ENCODE measurements around the gene TCL1B.
"Not testable (repeated sequence)": the region's sequence is repeated elsewhere in the genome, so short reads cannot be mapped to it uniquely, and the experiment has no call there.

The TCL1B gene

DNA sequence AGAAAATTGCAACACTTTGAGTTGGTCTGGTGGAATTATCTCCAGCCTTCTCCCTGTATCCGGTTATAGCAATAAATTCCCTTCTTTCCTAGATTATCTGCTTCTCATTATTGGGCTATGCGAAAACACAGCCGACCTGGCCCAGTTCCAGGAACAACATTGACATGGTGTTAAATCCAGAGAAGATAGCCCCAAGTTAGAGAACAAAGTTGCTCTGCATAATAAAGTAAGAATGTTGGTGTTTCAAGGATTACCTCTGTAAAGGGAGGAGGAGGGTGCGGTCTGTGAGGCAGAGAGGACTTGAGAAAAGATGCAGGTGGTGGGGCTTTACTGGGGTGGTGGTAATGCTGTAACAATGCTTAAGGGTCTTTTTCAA lies 15.6 kb downstream of the TCL1B start:
- Mint-ChIP-seq H3K27ac (no peak overlapping the region), H3K4me1 (ENCODE audit: low read depth) (no peaks in the 10 kb centered on the region), H3K27me3 (peaks cover 44% of the 10 kb centered on the region), H3K9me3 (no peaks in the 10 kb centered on the region), H3K36me3 (ENCODE audit: low read depth) (no peaks in the 10 kb centered on the region), H3K4me3 (no peak overlapping the region)
- no peak for DNase-seq

DNA sequence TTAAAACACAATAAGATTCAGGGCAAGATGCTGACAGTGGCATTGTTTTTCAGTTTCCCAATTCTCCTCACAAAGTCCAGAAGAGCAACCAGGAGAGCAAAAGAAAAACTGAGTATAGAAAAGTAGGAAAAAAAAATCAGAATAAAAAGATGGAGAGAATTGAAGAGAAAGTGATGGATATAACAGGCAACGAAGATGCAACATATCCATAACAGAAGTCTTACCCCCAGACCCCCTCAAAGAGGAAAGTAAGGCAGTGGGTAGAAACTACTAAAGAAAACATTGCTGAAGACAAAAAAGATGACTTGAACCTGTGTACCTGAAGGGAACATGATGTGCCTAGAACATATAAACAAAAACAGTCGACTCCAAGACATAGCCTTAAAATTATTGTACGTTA lies 17.1 kb downstream of the TCL1B start:
- Mint-ChIP-seq H3K4me3 (no peak overlapping the region), H3K36me3 (ENCODE audit: low read depth) (no peaks in the 10 kb centered on the region), H3K27me3 (peaks cover 39% of the 10 kb centered on the region), H3K9me3 (no peaks in the 10 kb centered on the region), H3K27ac (no peak overlapping the region), H3K4me1 (ENCODE audit: low read depth) (no peaks in the 10 kb centered on the region)
- no peak for DNase-seq

DNA sequence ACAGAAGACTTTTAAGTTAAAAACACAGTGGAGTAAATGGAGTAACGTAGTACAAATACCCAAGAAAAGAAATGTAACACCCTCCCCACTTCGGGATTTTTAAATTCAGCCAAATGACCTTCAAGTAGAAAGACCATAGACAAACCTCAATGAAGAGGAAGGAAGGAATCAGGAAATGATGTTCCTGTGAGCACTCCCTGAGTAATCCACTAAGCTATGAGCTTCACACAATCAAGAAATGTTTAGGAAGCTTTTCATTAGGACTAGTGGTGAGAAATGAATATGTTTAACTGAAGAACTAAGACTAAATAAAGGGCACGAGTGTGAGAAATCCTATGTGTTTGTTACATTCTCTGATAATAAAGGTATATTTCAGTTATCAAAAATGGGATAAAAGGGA lies 17.6 kb downstream of the TCL1B start:
- Mint-ChIP-seq H3K9me3 (no peaks in the 10 kb centered on the region), H3K27ac (no peak overlapping the region), H3K27me3 (peaks cover 39% of the 10 kb centered on the region), H3K36me3 (ENCODE audit: low read depth) (no peaks in the 10 kb centered on the region), H3K4me3 (no peak overlapping the region), H3K4me1 (ENCODE audit: low read depth) (no peaks in the 10 kb centered on the region)
- no peak for DNase-seq

DNA sequence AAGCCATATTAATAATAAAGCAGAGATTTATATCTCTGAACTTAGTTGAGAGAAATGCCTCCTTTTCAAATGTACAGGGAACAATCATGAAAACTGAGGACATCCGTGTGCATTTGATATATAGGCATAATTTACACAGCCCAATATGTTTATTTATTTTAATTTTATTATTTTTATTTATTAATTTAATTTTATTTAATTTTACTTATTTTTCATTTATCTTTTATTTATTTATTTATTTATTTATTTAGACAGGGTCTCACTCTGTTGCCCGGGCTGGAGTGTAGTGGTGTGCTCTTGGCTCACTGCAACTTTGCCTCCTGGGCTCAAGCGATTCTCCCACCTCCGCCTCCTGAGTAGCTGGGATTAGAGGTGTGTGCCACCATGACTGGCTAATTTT lies 19.3 kb downstream of the TCL1B start:
- peaks cover 47% of the 10 kb centered on the region for H3K27me3 Mint-ChIP-seq
- DNase-seq, result no peak
- no peaks in the 10 kb centered on the region for H3K4me1 Mint-ChIP-seq (ENCODE audit: low read depth)
- no peak overlapping the region for H3K27ac Mint-ChIP-seq
- no peaks in the 10 kb centered on the region for H3K36me3 Mint-ChIP-seq (ENCODE audit: low read depth)
- no peaks in the 10 kb centered on the region for H3K9me3 Mint-ChIP-seq
- no peak overlapping the region for H3K4me3 Mint-ChIP-seq

DNA sequence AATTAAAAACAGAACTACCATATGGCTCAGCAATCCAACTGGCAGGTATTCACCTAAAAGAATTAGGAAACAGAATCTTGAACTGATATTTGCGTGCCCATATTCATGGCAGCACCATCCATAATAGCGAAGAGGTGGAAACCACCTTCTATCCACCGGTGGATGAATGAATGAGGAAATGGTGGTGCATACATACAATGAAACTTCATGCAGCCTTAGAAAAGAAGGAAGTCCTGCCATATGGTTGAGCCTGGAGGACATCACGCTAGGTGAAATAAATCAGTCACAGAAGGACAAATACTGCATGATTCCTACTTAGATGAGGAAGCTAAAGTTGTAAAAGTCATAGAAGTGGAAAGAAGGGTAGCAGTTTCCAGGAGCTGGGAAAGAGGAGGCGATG lies 21.1 kb downstream of the TCL1B start:
- Mint-ChIP-seq H3K36me3 (ENCODE audit: low read depth) (no peaks in the 10 kb centered on the region), H3K27me3 (peaks cover 46% of the 10 kb centered on the region), H3K4me1 (ENCODE audit: low read depth) (no peaks in the 10 kb centered on the region), H3K27ac (no peak overlapping the region), H3K9me3 (no peaks in the 10 kb centered on the region), H3K4me3 (no peak overlapping the region)
- DNase-seq, result no peak

DNA sequence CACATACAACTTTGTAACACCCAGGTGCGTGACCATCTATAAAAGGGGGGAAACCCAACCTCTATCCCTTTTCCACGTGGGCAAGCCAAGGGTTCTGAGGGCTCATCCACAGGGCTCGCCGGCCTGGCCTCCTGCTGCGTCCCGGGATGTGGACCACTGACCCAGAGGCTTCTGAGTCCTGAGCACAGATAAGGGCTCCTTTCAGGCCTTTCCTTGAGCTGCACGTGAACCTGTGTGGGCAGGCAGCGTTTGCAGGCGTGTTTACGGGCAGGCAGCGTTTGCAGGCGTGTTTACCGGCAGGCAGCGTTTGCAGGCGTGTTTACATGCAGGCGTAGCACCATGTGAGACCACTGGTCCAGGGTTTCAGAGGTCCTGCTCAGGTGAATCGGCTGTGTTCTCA lies 23.9 kb downstream of the TCL1B start:
- DNase-seq, result no peak
- no peak overlapping the region for H3K27ac Mint-ChIP-seq
- H3K4me1 Mint-ChIP-seq (ENCODE audit: low read depth), result no peaks in the 10 kb centered on the region
- H3K9me3 Mint-ChIP-seq, result no peaks in the 10 kb centered on the region
- peaks cover 51% of the 10 kb centered on the region for H3K27me3 Mint-ChIP-seq
- H3K4me3 Mint-ChIP-seq, result no peak overlapping the region
- no peaks in the 10 kb centered on the region for H3K36me3 Mint-ChIP-seq (ENCODE audit: low read depth)

DNA sequence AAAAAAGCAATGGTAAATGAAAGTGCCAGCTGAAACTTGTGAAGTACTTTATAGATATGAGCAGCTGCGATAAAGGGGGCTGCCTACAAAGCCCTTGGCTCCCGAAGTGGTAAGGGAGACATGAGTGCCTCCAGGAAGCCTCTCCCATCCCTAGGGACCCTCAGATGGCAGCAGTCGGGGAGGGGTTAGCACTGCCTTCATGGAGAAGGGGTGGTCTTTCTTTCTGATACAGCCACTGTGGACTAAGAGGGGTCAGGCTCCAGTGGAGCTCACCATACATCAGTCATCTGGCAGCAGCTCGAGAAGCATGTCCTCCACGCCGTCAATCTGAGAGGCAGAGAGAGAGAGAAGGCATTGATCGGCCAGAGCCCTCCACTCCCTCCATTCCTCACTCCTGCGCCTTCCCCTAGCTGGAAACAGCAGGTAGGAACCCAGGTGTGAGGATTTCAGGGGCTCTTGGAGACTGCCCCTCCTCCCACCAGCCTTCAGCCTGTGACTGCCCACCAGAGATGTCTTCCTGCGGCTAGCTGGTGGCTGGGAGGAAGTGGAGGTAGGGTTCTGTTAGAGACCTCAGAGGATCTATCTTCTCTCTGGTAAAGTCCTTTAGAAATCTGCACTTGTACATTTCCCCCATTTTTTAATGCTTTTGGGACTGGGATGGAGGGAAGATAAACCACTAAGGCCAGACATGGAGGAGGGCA lies 25.4 kb downstream of the TCL1B start:
- DNase-seq, result no peak
- Mint-ChIP-seq H3K27me3 (peaks cover 44% of the 10 kb centered on the region), H3K27ac (no peak overlapping the region), H3K36me3 (ENCODE audit: low read depth) (no peaks in the 10 kb centered on the region), H3K9me3 (no peaks in the 10 kb centered on the region), H3K4me3 (no peak overlapping the region), H3K4me1 (ENCODE audit: low read depth) (no peaks in the 10 kb centered on the region)

DNA sequence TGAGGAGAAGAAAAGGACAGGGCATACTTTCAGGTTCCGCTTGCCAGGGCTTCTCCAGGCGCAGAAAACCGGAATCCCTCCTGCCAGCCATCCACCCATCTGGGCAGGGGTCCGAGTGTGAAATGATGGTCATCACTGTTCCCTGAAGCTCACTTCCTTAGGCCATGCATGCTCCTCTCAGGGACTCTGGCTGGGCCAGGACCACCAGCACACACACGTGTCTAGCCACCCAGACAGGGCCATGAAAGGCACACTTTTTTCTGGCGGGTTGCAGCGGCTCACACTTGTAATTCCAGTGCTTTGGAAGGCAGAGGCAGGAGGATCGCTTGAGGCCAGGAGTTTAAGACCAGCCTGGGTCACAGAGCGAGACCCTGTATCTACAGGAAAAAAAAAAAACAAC lies 26.2 kb downstream of the TCL1B start:
- DNase-seq, result no peak
- H3K4me1 Mint-ChIP-seq (ENCODE audit: low read depth), result no peaks in the 10 kb centered on the region
- H3K4me3 Mint-ChIP-seq, result no peak overlapping the region
- H3K27ac Mint-ChIP-seq, result no peak overlapping the region
- H3K9me3 Mint-ChIP-seq, result no peaks in the 10 kb centered on the region
- no peaks in the 10 kb centered on the region for H3K36me3 Mint-ChIP-seq (ENCODE audit: low read depth)
- peaks cover 44% of the 10 kb centered on the region for H3K27me3 Mint-ChIP-seq

DNA sequence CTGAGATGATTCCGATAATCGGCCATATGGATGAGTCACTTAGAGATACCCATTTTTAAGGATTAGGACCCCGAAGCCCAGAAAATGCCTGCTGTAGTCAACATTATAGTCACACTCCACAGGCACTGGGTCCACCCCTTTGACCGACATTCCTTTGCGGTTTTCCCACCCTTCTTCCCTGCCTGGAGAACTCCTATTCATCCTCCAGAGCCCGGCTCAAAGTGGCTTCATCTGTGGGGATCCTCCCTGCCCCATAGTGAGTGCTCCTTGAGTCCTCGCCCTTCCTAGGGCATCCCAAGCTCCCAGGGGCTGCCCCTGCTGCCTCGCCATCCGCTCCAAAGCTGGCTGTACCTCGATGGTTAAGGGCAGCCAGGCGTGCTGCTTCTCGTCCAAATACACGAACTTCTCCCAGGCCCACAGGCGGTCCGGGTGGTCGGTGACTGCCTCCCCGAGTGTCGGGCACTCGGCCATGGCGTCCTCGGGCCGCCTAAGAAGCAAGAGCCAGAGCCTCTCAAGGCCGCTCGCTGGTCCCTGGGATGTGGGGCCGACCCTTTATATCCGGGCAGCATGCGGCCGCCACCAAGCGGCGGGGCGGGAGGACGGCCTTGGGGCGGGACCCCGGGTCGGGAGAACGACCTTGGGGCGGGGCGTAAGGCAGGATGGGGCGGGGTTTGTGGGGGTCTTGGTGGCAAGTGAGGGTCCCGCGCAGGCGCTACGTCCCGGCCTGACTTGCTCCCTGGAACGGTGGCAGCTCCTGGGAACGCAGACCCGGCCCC lies 27.6 kb downstream of the TCL1B start, which contains the start of gene TCL1A:
TSS of gene TCL1A (minus strand) at position 530 of the 776 bp plus-strand sequence. CDS start at position 471, 59 bp downstream.
- Mint-ChIP-seq H3K9me3 (no peaks in the 10 kb centered on the region), H3K36me3 (ENCODE audit: low read depth) (no peaks in the 10 kb centered on the region), H3K27ac (no peak within 1 kb of the TSS), H3K27me3 (peaks cover 44% of the 10 kb centered on the region), H3K4me3 (no peak within 1 kb of the TSS), H3K4me1 (ENCODE audit: low read depth) (no peaks in the 10 kb centered on the region)
- no peak for DNase-seq

DNA sequence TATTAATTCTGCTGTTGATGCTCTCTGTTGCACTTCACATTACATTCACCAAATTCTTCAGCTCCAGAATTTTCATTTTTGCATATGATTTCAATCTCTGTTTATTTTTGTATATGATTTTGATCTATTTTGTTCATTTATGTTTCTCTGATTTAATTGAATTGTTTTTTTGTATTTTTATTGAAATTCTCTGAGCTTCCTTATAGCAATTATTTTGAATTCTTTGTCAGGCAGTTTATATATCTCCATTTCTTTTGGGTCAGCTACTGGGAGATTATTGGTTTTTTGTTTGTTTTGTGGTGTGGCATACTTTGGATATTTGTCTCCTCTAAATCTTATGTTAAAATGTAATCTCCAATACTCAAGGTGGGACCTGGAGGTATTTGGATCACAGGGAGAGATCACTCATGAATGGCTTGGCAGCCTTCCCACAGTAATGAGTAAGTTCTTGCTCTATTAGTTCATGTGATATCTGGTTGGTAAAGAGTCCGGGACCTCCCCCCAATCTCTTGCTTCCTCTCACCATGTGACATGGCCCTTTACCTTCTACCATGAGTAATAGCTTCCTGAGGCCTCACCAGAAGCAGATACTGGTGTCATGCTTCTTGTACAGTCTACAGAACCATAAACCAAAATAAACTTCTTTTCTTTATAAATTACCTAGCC lies 36.4 kb downstream of the TCL1B start:
- peaks cover 46% of the 10 kb centered on the region for H3K27me3 Mint-ChIP-seq
- DNase-seq, result no peak
- H3K36me3 Mint-ChIP-seq (ENCODE audit: low read depth), result no peaks in the 10 kb centered on the region
- H3K4me3 Mint-ChIP-seq, result no peak overlapping the region
- no peak overlapping the region for H3K27ac Mint-ChIP-seq
- peaks cover 5% of the 10 kb centered on the region for H3K9me3 Mint-ChIP-seq
- H3K4me1 Mint-ChIP-seq (ENCODE audit: low read depth), result no peaks in the 10 kb centered on the region

DNA sequence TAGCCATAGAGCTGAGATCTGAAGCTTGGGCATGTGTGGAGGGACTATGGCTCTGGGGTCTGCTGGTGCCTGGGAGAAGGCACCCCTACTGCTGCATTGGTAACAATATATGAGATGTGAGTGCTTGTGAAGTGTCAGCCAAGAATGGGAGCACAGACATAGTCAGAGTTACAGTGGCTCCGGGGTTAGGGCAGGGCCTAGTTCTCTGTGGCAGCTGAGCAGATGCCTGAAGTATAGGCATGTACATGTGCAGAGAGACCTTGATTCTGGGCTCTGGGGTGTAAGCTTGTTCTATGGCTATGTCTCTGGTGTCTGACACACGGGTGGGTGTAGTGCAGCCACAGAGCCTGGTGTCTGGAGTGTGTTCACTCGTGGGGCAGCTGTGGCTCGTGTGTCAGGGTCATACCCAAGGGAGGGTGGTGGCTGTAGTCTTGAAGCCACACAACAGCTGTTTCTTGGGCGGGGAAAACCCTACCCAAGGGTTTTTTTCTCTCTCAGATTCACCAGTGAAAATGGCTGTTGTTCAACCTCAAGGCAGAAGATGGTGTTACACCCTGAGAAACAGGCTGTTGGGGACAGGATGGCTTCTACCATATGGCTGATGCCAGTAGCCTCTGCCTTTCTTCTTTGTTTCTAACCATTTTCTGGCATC lies 39.6 kb downstream of the TCL1B start:
- Mint-ChIP-seq H3K9me3 (peaks cover 5% of the 10 kb centered on the region), H3K4me3 (no peak overlapping the region), H3K4me1 (ENCODE audit: low read depth) (no peaks in the 10 kb centered on the region), H3K27ac (no peak overlapping the region), H3K36me3 (ENCODE audit: low read depth) (no peaks in the 10 kb centered on the region), H3K27me3 (peaks cover 63% of the 10 kb centered on the region)
- no peak for DNase-seq

DNA sequence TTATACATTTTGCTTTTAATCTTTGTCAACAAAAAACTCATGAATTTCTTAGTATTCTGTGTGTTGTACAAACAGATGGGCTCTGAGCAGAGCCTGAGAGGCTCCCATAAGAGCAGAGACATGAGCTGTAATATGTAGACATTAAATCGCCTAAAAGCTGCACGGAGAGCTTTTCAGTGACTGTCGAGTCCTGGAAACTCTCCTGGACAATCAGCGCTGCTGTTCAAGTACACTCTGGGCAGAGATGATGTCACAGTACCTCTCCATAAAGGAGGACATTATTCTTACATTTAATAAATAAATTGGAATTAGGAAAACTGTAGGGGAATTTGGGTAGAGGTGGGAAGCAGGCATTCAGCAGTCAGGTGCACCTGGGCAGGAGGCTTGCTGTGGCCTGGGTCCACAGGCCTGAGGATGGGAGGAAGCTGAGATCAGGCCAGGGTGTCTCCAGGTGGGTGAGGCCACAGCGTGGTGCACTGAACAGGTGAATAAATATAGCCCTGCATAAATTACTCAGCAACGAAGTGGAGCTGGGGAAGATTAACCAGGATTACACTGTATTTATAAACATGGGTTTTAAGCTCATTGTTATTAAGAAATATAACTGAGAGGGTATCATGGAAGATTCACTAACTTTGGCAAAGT lies 41.0 kb downstream of the TCL1B start:
- no peaks in the 10 kb centered on the region for H3K36me3 Mint-ChIP-seq (ENCODE audit: low read depth)
- no peaks in the 10 kb centered on the region for H3K4me1 Mint-ChIP-seq (ENCODE audit: low read depth)
- peaks cover 3% of the 10 kb centered on the region for H3K9me3 Mint-ChIP-seq
- H3K27ac Mint-ChIP-seq, result no peak overlapping the region
- no peak for DNase-seq
- peaks cover 69% of the 10 kb centered on the region for H3K27me3 Mint-ChIP-seq
- no peak overlapping the region for H3K4me3 Mint-ChIP-seq

DNA sequence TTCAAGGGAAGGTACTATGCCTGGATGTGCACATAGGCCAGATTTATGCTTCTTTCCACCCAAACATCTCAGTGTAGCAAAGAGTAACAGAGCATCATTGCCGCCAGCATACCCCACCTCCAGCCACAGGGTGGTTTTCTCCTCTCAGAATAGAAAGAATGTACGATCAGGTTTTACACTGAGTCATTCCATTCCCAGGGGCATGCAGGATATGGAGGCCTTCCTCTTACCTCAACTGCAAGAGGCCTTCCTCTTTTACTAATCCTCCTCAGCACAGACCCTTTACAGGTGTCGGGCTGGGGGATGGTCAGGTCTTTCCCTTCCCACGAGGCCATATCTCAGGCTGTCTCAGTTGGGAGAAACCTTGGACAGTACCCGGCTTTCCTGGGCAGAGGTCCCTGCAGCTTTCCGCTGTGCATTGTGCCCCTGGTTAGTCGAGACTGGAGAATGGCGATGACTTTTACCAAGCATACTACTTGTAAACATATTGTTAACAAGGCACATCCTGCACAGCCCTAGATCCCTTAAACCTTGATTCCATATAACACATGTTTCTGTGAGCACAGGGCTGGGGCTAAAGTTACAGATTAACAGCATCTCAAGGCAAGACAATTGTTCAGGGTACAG lies 43.3 kb downstream of the TCL1B start:
- not testable (repeated sequence) for H3K4me1 Mint-ChIP-seq (ENCODE audit: low read depth); H3K4me3 Mint-ChIP-seq; H3K9me3 Mint-ChIP-seq; DNase-seq; H3K36me3 Mint-ChIP-seq (ENCODE audit: low read depth); H3K27ac Mint-ChIP-seq
- peaks cover 66% of the 10 kb centered on the region for H3K27me3 Mint-ChIP-seq

DNA sequence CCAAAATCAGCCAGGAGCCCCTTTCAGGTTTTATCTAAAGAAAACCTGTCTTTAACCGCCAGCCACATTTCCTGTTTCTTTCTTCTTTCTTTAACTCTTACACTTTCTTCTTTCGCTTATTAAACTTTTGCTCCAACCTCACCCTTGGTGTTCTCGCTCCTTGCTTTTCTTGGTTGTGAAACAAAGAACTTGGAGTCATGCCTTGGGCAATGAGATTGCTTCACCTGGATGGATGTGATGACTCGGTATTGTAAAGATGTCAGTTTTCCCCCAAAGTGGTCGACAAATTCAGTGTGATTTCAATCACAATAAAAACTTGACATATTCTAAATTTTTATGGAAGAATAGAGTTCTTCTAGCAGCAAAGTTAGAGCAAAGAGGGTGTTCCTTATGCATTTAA lies 43.9 kb downstream of the TCL1B start:
- no peak overlapping the region for H3K27ac Mint-ChIP-seq
- peaks cover 60% of the 10 kb centered on the region for H3K27me3 Mint-ChIP-seq
- DNase-seq, result no peak
- no peaks in the 10 kb centered on the region for H3K9me3 Mint-ChIP-seq
- H3K4me1 Mint-ChIP-seq (ENCODE audit: low read depth), result no peaks in the 10 kb centered on the region
- no peaks in the 10 kb centered on the region for H3K36me3 Mint-ChIP-seq (ENCODE audit: low read depth)
- H3K4me3 Mint-ChIP-seq, result no peak overlapping the region

Measured in activated T-cell treated with anti-CD3 and anti-CD28 coated beads, Interleukin-2, amount 50 U/mL, for 24 hours (primary cell).